Trophoblast cell (in vitro differentiated cells and primary cell): ENCODE measurements around the gene ZNF516.

Experiments used
- DNase-seq, 2 donors: peaks; one replicate each; pipeline ENCODE4 v3.0.0-alpha.2; 2016
- H2AFZ ChIP-seq: 2 replicates; pipeline ENCODE4 v1.6.1; 2013; ENCODE audit warnings: low read length, moderate library complexity, mild to moderate bottlenecking; ENCODE audit not compliant: insufficient read depth, poor library complexity
- H2AK5ac ChIP-seq: 2 replicates; pipeline ENCODE4 v1.6.1; 2013; ENCODE audit warnings: mild to moderate bottlenecking, low read length
- H2BK120ac ChIP-seq: 2 replicates; pipeline ENCODE4 v1.6.1; 2013; ENCODE audit warnings: low read length, mild to moderate bottlenecking, moderate library complexity; ENCODE audit not compliant: insufficient read depth, poor library complexity
- H2BK12ac ChIP-seq: 2 replicates; pipeline ENCODE4 v1.6.1; 2013; ENCODE audit warnings: mild to moderate bottlenecking, low read length, moderate library complexity
- H2BK5ac ChIP-seq: 2 replicates; pipeline ENCODE4 v1.6.1; 2013; ENCODE audit warnings: low read length, low read depth, moderate library complexity, mild to moderate bottlenecking; ENCODE audit not compliant: poor library complexity
- H3K14ac ChIP-seq: 2 replicates; pipeline ENCODE4 v1.6.1; 2013; ENCODE audit warnings: mild to moderate bottlenecking, low read length
- H3K18ac ChIP-seq: 2 replicates; pipeline ENCODE4 v1.6.1; 2013; ENCODE audit warnings: mild to moderate bottlenecking, low read length
- H3K23ac ChIP-seq: 2 replicates; pipeline ENCODE4 v1.6.1; 2013; ENCODE audit warnings: low read length
- H3K27ac ChIP-seq: 2 replicates; pipeline ENCODE4 v1.5.1; 2013; ENCODE audit warnings: low read depth, mild to moderate bottlenecking, inconsistent platforms, low read length, moderate library complexity
- H3K27me3 ChIP-seq: 2 replicates; pipeline ENCODE4 v1.6.1; 2013; ENCODE audit warnings: inconsistent platforms, mild to moderate bottlenecking, low read length, moderate library complexity; ENCODE audit not compliant: insufficient read depth
- H3K36me3 ChIP-seq, 2 experiments: 1 replicate in 1 of 2; 2 replicates in 1 of 2; pipeline ENCODE4 v1.6.1; 2013; ENCODE audit warnings: low read length in 2 of 2, mild to moderate bottlenecking in 2 of 2, moderate library complexity in 1 of 2; ENCODE audit not compliant: insufficient read depth in 2 of 2, control insufficient read depth in 1 of 2
- H3K4ac ChIP-seq: 2 replicates; pipeline ENCODE4 v1.6.1; 2013; ENCODE audit warnings: low read depth, mild to moderate bottlenecking, low read length, moderate library complexity
- H3K4me1 ChIP-seq, 2 experiments: 1 replicate in 1 of 2; 2 replicates in 1 of 2; pipeline ENCODE4 v1.6.1; 2013; ENCODE audit warnings: low read length in 2 of 2, mild to moderate bottlenecking in 2 of 2, moderate library complexity in 1 of 2; ENCODE audit not compliant: insufficient read depth in 2 of 2, control insufficient read depth in 1 of 2
- H3K4me2 ChIP-seq: 2 replicates; pipeline ENCODE4 v1.6.1; 2013; ENCODE audit warnings: inconsistent platforms, mild to moderate bottlenecking, low read length, moderate library complexity
- H3K4me3 ChIP-seq: 2 replicates; pipeline ENCODE4 v1.5.1; 2013; ENCODE audit warnings: mild to moderate bottlenecking, low read depth, low read length, inconsistent platforms
- H3K79me1 ChIP-seq: one replicate; pipeline ENCODE4 v1.6.1; 2013; ENCODE audit warnings: low read length
- H3K79me2 ChIP-seq: 2 replicates; pipeline ENCODE4 v1.6.1; 2013; ENCODE audit warnings: low read length, mild to moderate bottlenecking; ENCODE audit not compliant: control insufficient read depth, insufficient read depth, poor library complexity
- H3K9ac ChIP-seq: 2 replicates; pipeline ENCODE4 v1.6.1; 2013; ENCODE audit warnings: mild to moderate bottlenecking, low read length
- H3K9me3 ChIP-seq: 2 replicates; pipeline ENCODE4 v1.6.1; 2013; ENCODE audit warnings: low read depth, mild to moderate bottlenecking, control low read depth, inconsistent platforms, low read length; ENCODE audit not compliant: insufficient read depth
- H4K12ac ChIP-seq: 2 replicates; pipeline ENCODE4 v1.6.1; 2013; ENCODE audit warnings: low read depth, mild to moderate bottlenecking, low read length, moderate library complexity
- H4K8ac ChIP-seq: 2 replicates; pipeline ENCODE4 v1.6.1; 2013; ENCODE audit warnings: low read depth, mild to moderate bottlenecking, low read length, moderate library complexity
- H4K91ac ChIP-seq: one replicate; pipeline ENCODE4 v1.6.1; 2013; ENCODE audit warnings: low read depth, mild to moderate bottlenecking, low read length, moderate library complexity
- WGBS: extraction: QIAGEN DNeasy Blood & Tissue Kit; methylation state at CpG from one replicate; pipeline ENCODE4 v1.1.7; 2013; ENCODE audit warnings: missing lambda C conversion rate; ENCODE audit not compliant: insufficient read length, insufficient coverage; ENCODE audit errors: extremely low coverage; 5-methylcytosine and 5-hydroxymethylcytosine counted together

The ZNF516 gene

GRCh38 chr18:76486574-76486973, 8.5 kb downstream of the ZNF516 start:
- Histone ChIP-seq H3K4me2 (no peak overlapping the region), H3K4me3 (no peak overlapping the region), H3K4ac (no peak overlapping the region), H4K91ac (no peak overlapping the region), H3K23ac (no peak overlapping the region), H2BK120ac (no peak overlapping the region), H3K9ac (no peak overlapping the region), H3K27ac (no peak overlapping the region), H3K9me3 (peaks cover 2% of the 10 kb centered on the region), H4K8ac (no peak overlapping the region), H4K12ac (no peak overlapping the region), H3K18ac (no peak overlapping the region), H3K36me3 (peaks cover 0 to 3% of the 10 kb centered on the region in 2 experiments), H3K79me1 (peaks cover 3% of the 10 kb centered on the region), H3K79me2 (peaks cover 3% of the 10 kb centered on the region), H3K27me3 (peaks cover 2% of the 10 kb centered on the region), H2AFZ (no peak overlapping the region), H2BK5ac (no peak overlapping the region), H2BK12ac (no peak overlapping the region), H3K4me1 (peaks cover 0 to 2% of the 10 kb centered on the region in 2 experiments), H3K14ac (no peak overlapping the region), H2AK5ac (no peak overlapping the region)
- no CpG with 5 or more reads among the region's 6 CpGs for WGBS
- no peak for DNase-seq

DNA sequence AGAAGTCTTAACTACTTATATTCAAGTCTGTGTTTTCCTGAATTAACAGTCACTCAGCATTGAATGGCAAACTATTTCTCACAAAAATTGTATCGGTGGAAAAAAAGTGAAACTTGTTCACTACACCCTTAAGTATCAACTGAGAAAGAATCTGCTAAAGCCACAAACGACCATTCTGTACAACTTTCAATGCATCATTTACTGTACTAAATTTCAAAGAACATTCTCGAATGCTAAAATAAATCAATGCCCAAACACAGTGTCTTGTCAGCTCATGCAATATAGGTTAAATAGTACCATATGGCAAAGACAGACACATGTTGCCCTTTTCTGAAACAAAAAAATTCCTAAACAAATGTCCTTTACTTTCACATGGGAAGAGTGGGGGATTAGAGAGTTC, 9.0 kb downstream of the ZNF516 start:
- no peak overlapping the region for H3K4ac ChIP-seq
- no peak for DNase-seq
- no peak overlapping the region for H4K91ac ChIP-seq
- H3K4me2 ChIP-seq, result no peak overlapping the region
- WGBS, result no CpG with 5 or more reads among the region's 3 CpGs
- H3K9me3 ChIP-seq, result peaks cover 2% of the 10 kb centered on the region
- H3K36me3 ChIP-seq, result peaks cover 0 to 3% of the 10 kb centered on the region in 2 experiments
- H3K4me3 ChIP-seq, result no peak overlapping the region
- H4K12ac ChIP-seq, result no peak overlapping the region
- H2BK5ac ChIP-seq, result no peak overlapping the region
- peaks cover 3% of the 10 kb centered on the region for H3K79me1 ChIP-seq
- H2AK5ac ChIP-seq, result no peak overlapping the region
- no peak overlapping the region for H3K27ac ChIP-seq
- H2AFZ ChIP-seq, result no peak overlapping the region
- no peak overlapping the region for H4K8ac ChIP-seq
- no peak overlapping the region for H3K14ac ChIP-seq
- peaks cover 3% of the 10 kb centered on the region for H3K79me2 ChIP-seq
- no peak overlapping the region for H2BK120ac ChIP-seq
- H3K27me3 ChIP-seq, result peaks cover 2% of the 10 kb centered on the region
- H3K4me1 ChIP-seq, result peaks cover 0 to 2% of the 10 kb centered on the region in 2 experiments
- no peak overlapping the region for H3K9ac ChIP-seq
- no peak overlapping the region for H2BK12ac ChIP-seq
- no peak overlapping the region for H3K23ac ChIP-seq
- no peak overlapping the region for H3K18ac ChIP-seq

DNA sequence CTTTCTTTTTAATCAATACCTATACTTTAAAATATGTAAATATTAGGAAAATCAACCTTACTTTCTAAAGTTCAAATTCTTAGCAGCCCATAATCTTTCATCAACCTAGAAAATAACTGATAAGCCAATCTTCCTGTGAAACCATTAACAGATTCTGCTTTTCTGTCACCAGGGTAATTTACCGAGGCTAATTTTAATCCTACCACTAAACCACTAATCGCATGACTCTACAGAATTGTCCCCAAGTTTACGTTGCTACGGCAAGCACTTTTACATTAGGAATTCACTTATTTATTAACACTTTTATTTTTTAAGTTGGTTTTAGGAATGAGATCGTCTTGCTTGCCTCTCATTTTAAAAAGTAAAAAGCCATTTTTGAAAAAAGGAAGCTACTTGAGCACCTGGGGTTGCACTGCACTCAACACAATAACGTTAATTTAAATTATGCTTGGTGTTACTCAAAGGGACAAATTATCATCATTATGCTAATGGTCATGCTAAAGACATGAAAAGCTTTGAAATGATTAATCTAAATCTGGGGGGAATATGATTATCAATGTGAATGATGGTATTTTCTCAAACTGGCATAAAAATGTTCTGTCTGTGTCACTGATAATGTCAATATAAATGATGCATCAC, 10.2 kb downstream of the ZNF516 start:
- Histone ChIP-seq H3K27ac (no peak overlapping the region), H2BK12ac (no peak overlapping the region), H2AK5ac (no peak overlapping the region), H3K14ac (no peak overlapping the region), H4K91ac (no peak overlapping the region), H3K79me1 (no peaks in the 10 kb centered on the region), H3K4ac (no peak overlapping the region), H3K23ac (no peak overlapping the region), H3K79me2 (no peaks in the 10 kb centered on the region), H2AFZ (no peak overlapping the region), H4K8ac (no peak overlapping the region), H3K9me3 (no peaks in the 10 kb centered on the region), H3K4me2 (no peak overlapping the region), H2BK120ac (no peak overlapping the region), H3K9ac (no peak overlapping the region), H4K12ac (no peak overlapping the region), H3K27me3 (no peaks in the 10 kb centered on the region), H3K18ac (no peak overlapping the region), H2BK5ac (no peak overlapping the region), H3K36me3 (peaks cover 0 to 3% of the 10 kb centered on the region in 2 experiments), H3K4me3 (no peak overlapping the region), H3K4me1 (no peaks in the 10 kb centered on the region)
- WGBS, result no CpG with 5 or more reads among the region's 6 CpGs
- no peak for DNase-seq

- Histone ChIP-seq H3K14ac (no peak overlapping the region), H3K4me2 (no peak overlapping the region), H2AK5ac (no peak overlapping the region), H3K9me3 (no peaks in the 10 kb centered on the region), H3K36me3 (peaks cover 0 to 3% of the 10 kb centered on the region in 2 experiments), H3K27me3 (no peaks in the 10 kb centered on the region), H3K23ac (no peak overlapping the region), H2BK5ac (no peak overlapping the region), H4K91ac (no peak overlapping the region), H3K4me1 (no peaks in the 10 kb centered on the region), H2BK12ac (no peak overlapping the region), H4K12ac (no peak overlapping the region), H4K8ac (no peak overlapping the region), H3K4ac (no peak overlapping the region), H3K9ac (no peak overlapping the region), H3K4me3 (no peak overlapping the region), H3K18ac (no peak overlapping the region), H2AFZ (no peak overlapping the region), H3K79me2 (no peaks in the 10 kb centered on the region), H3K27ac (no peak overlapping the region), H3K79me1 (no peaks in the 10 kb centered on the region), H2BK120ac (no peak overlapping the region)
- DNase-seq, result no peak
- no CpG with 5 or more reads among the region's 10 CpGs for WGBS
These were observed 11.3 kb downstream of the ZNF516 start for GRCh38 chr18:76483780-76484179.
